H1 (cell line): Measurements from ENCODE around the gene DGKI.

Source experiments
- EP300 ChIP-seq, 2 experiments: IDR thresholded peaks; 1 replicate in 1 of 2; 2 replicates in 1 of 2; pipeline ENCODE4 v1.6.1; 2011 to 2012; ENCODE audit warnings: low read depth in 2 of 2, low read length in 2 of 2, mild to moderate bottlenecking in 2 of 2, borderline replicate concordance in 1 of 2, inconsistent platforms in 1 of 2, moderate library complexity in 1 of 2
- EZH2 ChIP-seq: fragments of 200-600 bp; sonication (generic); IDR thresholded peaks from 2 replicates; pipeline ENCODE4 v1.7.1; 2012; ENCODE audit warnings: low read depth, mild to moderate bottlenecking, moderate library complexity, low read length, inconsistent platforms; ENCODE audit not compliant: severe bottlenecking
- MAX ChIP-seq: IDR thresholded peaks from 2 replicates; pipeline ENCODE4 v1.6.1; 2012; ENCODE audit warnings: inconsistent platforms
- POLR2A ChIP-seq, 2 experiments: IDR thresholded peaks; 1 replicate in 1 of 2; 2 replicates in 1 of 2; pipeline ENCODE4 v1.6.1; 2011; ENCODE audit warnings: low read depth in 2 of 2, low read length in 2 of 2, mild to moderate bottlenecking in 2 of 2; ENCODE audit errors: control extremely low read depth in 1 of 2

DNA sequence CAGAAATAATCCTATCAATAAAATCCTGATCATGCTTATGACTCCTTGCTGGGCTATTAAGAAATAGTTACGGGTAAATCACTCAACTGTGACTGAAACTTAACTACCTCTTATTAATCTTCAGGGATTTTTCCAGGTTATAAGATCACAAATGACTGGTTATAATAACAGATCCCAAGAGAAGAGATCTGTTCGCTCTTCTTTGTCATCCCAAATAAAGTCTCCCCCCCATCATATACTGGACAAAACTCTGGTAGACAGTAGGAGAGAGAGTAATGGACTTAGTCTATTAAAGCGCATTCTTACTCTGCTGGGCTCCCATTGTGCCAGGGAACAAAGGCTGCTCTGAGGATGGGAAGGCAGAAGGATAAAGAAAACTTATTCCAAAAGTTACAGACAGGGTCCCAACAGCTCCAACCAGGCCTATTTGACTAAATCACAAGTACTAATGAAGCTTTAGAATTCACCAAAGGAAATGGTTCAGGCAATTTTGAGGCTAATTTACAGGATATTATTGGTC lies 233.7 kb downstream of the DGKI start:
- no peak for TF ChIP-seq POLR2A (IDR thresholded peaks at IDR 0.05; ENCODE audit: control extremely low read depth in 1 of 2, low read depth in 2 of 2, low read length in 2 of 2)
- no peak for TF ChIP-seq EZH2
- TF ChIP-seq EP300 (IDR thresholded peaks at IDR 0.05; ENCODE audit: borderline replicate concordance in 1 of 2, low read depth in 2 of 2, low read length in 2 of 2) = no peak
- no peak for TF ChIP-seq MAX
